HG03469 (cell line): ENCODE measurements around the gene PTPRU.
"Not testable (repeated sequence)": the region's sequence is repeated elsewhere in the genome, so short reads cannot be mapped to it uniquely, and the experiment has no call there.

Experiments
- ATAC-seq: cut with Tn5 transposase; IDR thresholded peaks from one replicate; pipeline ENCODE4 v1.9.1; 2021; ENCODE audit warnings: mild to moderate bottlenecking, moderate library complexity, moderate number of reproducible peaks; ENCODE audit not compliant: unreplicated experiment

The PTPRU gene

DNA sequence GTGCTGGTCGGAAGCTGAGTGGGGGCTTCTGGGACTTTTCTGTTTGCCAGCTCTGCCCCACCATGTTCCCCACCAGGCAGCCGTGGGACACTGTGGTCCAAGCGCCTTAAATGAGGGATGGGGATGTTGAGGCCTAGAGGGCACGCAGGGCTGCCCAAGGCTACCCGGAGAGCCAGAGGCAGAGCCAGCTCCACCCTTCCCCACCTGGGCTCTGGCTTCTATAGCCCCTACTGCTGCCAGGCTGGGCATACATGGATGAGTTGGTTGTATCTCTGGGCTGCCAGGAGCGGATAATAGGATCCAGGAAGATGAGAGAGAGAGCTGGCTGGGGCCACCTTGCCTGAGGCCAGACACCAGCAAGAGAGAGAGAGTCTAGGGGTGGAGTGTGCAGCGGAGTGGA is 49.4 kb downstream of the PTPRU start:
- no peak for ATAC-seq

DNA sequence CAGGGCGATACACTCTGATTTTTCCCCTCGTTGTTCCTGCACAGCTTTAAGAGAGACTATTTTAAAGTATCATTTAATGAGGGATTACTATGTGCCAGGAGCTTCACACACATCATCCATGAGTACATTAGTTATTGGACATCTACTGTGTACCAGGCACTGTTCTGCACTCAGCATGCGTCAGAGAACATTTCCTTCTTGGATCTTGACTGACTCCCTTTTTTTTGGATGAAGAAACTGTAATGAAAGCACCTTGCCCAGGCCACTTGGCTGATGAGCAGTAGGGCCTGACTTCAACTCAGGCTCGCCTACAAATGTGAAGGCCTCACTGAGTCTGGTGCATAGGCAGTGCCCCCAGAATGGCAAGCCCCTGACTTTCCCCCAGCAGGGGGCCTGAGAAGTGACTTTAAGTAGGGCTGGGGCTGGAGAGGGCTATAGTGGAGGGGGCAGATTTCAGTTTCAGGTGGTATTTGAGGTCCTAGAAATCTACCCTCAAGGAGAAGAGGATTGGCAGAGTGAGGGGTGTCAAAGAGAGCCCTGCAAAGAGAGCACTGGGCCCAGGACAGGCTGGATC is 50.0 kb downstream of the PTPRU start:
- no peak for ATAC-seq

DNA sequence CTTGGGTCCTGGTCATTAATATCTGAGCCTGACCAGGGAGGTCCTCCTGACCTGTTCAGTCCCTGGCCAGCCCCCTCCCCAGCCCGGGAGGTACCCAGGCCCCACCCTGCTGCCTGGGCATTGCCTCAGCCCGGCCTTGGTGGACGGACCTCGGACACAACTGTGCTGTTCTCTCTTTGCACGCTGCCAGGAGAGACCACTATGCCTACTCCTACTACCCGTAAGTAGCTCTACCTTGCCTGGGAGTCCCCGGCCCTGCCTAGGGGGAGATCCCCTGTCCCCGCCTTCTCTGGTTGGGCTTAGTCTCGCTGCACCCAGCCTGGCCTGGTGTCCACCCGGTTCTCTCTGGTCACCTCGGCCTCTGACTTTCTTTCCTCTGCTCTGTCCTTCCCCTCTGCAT is 53.2 kb downstream of the PTPRU start:
- no peak for ATAC-seq

GRCh38 chr1:29290414-29290985 is 54.2 kb downstream of the PTPRU start:
- no peak for ATAC-seq

- ATAC-seq: no peak
Measured at GRCh38 chr1:29291756-29292155, 55.4 kb downstream of the PTPRU start.

DNA sequence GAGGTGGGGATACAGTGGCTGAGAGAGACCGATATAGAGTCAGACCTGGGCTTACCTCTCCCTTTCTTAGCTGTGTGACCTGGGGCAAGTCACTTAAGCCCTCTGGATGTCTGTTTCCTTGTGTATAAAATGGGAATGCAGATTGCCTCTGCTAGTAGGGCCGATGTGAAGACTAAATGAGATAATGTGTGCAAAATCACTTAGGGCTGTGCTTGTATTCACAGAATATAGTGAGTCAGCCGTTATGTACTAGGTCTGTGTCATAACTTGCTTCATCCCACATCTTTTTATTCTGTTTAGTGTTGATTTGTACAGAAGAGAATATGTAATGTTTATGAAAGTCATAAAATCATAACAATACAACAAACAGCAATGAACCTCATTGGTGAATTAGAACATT is 56.0 kb downstream of the PTPRU start:
- ATAC-seq: no peak

- ATAC-seq: no peak
Measured at GRCh38 chr1:29297450-29297849, 61.1 kb downstream of the PTPRU start.

- ATAC-seq: no peak
Measured at GRCh38 chr1:29298246-29298645, 61.9 kb downstream of the PTPRU start.

DNA sequence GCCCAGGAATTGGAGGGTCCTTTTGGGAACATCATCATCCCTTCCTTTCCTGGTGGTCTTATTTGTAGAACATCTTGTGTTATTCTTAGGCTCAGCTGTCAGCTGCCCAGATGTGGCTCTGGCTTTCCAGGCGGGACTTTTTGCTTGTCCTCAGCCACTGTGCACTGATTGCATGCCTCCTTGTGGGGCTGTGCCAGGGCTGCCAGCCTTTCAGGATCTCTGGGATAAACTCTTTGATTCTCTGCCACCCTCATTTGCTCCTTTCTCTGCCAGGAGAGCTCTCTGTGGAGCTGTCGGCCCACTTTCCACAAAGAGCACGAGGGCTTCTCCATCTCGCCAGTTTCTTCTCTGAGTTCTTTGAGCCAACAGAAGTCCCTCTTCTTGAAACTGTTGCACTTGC is 63.1 kb downstream of the PTPRU start:
- no peak for ATAC-seq

DNA sequence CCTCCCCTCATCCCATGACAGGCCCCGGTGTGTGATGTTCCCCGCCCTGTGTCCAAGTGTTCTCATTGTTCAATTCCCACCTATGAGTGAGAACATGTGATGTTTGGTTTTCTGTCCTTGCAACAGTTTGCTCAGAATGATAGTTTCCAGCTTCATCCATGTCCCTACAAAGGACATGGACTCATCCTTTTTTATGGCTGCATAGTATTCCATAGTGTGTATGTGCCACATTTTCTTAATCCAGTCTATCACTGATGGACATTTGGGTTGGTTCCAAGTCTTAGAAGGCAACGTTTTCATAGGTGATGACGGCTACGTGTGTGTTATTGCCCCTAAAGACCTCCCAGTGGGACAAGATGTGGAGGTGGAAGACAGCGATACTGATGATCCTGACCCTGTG is 65.4 kb downstream of the PTPRU start:
- not testable (repeated sequence) for ATAC-seq

DNA sequence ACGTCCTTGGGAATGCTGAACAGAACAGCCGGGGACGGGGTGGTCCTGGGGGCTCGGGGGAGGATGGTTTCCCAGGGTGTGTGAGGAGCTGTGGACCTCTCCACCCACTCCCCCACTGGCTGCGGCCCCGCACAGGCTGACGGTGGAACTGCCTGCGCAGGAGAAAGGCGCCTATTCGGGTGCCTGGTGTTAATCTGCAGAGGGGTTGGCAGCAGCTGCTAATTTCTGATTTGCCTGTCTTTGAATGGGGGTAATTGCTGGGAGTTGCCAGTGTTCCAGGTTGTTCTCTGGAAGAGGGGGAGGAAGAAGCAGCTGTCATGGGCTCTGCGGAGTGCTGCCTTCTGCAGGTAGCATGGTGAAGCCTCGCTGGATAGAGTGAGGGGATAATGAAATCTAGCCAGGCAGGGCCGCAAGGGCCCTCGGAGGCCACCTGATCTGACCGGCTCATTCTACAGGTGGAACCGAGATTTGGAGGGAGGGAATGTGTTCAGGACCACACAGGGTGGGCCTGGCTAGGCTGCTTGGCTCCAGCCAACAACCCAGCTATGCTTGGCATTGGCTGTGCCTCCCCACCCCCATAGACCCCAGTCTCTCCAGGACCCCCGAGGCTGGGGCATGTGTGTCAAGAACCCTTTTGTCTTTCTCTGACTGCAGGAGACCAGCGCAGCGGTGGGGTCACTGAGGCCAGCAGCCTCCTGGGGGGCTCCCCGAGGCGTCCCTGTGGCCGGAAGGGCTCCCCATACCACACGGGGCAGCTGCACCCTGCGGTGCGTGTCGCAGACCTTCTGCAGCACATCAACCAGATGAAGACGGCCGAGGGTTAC is 67.1 kb downstream of the PTPRU start:
- no peak for ATAC-seq

GRCh38 chr1:29304025-29304684 is 67.8 kb downstream of the PTPRU start:
- no peak for ATAC-seq

GRCh38 chr1:29305943-29306342 is 69.6 kb downstream of the PTPRU start:
- no peak for ATAC-seq

DNA sequence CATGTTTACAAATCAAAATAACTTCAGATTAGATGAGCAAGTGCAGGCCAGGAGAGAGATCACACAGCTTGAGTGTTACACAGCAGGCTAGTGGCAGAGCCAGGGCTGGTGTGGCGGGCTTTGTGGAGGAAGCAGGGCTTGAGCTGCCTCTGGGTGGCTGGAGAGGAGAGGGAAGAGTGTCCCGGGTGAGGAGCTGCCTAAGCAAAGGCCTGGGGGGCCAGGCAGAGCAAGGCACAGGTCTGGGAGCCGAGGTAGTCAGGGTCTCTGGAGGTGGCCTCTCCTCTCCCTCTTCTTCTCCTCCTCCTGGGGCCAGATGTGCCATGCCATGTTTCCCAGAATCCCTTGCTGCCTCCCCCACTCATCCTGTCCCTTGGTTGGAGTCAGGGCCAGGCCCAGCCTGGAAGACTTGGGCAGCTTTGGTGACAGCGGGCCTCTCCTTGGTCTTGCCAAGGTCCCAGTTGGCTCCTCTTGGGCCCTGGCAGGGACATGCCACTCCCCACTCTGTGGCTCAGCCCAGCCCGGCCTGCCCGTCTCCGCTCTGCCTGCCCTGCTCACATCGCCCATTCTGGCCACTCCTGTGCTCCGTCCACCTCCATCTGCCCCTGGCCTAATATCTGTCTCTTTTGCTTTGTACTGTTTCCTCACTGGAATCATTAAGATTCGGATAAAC is 70.3 kb downstream of the PTPRU start:
- no peak for ATAC-seq

DNA sequence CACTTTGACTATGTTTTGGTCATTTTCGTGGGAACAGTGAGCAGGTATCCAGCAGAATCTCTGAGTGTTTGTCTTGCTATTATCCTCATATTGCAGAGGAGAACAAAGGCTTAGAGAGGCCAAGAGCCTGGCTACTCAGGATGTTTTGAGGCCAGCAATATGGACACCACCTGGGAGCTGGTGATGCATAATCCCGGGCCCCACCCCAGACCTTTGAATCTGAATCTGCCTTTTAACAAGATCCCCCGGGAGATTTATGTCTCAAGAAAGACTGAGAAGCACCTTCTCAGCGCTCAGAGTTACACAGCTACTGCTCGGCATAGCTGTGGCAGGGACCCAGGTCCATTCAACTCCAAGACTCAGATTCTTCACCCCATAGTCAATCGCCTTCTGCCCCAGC is 72.8 kb downstream of the PTPRU start:
- no peak for ATAC-seq

DNA sequence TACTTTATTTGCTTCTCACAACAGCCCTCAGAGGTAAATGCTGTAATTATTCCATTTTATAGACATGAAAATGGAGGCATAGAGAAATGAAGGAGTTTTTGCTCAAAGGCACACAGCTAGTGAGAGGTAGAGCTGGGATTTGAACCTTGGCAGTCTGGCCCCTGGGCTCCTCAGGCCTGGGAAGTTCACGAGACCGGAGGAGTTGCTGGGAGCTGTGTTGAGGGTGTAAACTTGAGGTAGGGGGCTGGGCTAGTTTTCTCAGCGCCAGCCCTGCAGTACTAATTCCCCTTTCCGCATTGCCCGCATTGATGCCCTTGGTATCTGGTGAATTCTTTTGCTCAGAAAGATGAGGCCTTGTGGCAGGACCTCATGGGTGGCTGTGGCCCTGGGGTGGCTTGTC is 73.3 kb downstream of the PTPRU start:
- ATAC-seq: no peak

DNA sequence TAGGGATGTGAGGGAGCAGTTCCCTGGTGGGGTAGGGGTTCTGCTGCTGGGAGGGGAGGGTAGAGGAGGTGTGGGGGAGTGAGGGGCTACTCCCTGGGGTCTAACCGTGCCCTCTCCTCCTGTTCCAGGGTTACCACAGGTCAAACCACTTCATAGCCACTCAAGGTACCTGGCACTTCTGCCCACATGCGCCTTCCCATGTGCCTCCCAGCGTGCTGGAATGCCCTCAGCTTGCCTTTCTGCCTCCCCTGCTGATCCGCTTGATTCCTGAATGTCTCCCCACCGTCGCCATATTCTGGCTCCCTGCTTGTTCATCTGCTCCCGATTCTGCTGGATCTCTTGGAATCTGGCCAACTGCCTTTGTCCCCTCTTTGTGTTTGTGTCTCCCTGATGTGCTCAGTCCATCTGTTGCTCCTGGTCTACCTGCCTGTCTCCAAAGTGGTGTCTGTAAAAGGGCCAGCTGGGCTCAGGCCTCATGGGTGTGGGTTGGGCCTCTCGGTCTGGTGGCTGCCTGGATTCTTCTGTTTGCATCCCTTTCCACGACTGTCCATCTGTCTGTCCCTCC is 74.4 kb downstream of the PTPRU start:
- no peak for ATAC-seq

DNA sequence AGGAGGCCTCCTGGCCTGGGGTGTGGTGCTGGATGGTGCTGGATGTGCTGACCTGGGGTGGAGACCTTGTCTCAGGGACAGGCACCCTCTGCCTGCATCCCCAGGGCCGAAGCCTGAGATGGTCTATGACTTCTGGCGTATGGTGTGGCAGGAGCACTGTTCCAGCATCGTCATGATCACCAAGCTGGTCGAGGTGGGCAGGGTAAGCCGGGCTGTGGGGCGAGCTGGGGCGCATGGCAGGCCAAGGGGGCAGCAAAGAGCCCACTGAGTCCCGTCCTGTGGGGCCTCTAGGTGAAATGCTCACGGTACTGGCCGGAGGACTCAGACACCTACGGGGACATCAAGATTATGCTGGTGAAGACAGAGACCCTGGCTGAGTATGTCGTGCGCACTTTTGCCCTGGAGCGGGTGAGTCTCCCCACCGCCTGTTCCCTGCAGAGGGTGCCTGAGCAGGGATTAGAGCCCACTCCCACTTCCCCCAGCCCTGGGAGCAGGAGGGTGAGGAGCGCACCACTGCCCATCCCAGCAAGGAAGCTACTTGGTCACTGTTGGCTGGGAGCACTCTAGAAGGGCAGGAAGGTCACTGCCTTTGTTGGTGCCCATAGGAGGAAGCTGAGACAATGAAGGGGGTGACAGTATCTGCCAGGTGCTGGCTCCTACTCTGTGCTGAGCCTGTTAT is 75.2 kb downstream of the PTPRU start:
- no peak for ATAC-seq

GRCh38 chr1:29312469-29313461 is 76.4 kb downstream of the PTPRU start:
- no peak for ATAC-seq
